PC-9 (cell line): ENCODE data around the gene LNX1.

Experiments
- EZH2 ChIP-seq: fragments of 200-600 bp; sonication (generic); IDR thresholded peaks from 2 replicates; pipeline ENCODE4 v1.8.0; 2017; ENCODE audit warnings: antibody characterized with exemption, low read depth
- TF ChIP-seq, protein P1 (sequence below): fragments of 200-600 bp; sonication (generic); conservative IDR thresholded peaks from 2 replicates; pipeline ENCODE4 v1.6.1; 2017; ENCODE audit warnings: mixed run types, antibody characterized with exemption, mild to moderate bottlenecking, moderate library complexity

DNA sequence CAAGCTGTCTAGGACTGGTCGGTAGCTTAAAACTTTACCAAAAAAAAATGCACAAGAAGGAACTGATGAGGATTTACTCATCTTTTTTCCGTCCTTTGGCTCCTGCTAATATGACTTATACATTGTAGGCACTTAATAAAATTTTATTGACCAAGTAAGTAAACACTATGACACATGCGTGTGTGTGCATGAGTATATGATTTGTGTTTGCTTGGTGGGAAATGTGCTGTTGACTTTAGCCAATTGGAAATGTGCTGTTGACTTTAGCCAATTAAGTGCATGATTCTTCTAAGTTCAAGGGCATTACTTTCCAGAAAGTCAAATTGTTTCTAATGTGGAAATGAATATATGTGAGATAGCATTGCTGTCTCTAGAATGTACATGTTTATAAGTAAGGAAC, 135.5 kb downstream of the LNX1 start:
- TF ChIP-seq, protein P1, sequence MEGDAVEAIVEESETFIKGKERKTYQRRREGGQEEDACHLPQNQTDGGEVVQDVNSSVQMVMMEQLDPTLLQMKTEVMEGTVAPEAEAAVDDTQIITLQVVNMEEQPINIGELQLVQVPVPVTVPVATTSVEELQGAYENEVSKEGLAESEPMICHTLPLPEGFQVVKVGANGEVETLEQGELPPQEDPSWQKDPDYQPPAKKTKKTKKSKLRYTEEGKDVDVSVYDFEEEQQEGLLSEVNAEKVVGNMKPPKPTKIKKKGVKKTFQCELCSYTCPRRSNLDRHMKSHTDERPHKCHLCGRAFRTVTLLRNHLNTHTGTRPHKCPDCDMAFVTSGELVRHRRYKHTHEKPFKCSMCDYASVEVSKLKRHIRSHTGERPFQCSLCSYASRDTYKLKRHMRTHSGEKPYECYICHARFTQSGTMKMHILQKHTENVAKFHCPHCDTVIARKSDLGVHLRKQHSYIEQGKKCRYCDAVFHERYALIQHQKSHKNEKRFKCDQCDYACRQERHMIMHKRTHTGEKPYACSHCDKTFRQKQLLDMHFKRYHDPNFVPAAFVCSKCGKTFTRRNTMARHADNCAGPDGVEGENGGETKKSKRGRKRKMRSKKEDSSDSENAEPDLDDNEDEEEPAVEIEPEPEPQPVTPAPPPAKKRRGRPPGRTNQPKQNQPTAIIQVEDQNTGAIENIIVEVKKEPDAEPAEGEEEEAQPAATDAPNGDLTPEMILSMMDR: no peak
- no peak for TF ChIP-seq EZH2
